Stimulated activated CD4-positive, alpha-beta T cell treated with anti-CD3 and anti-CD28 coated beads, Interleukin-12 subunit alpha, Interleukin-12 subunit beta, amount 100 ng/mL, for 48 hours (primary cell): ENCODE measurements around the gene MAEA.

Experiments
- DNase-seq, 3 donors: peaks; one replicate each; pipeline ENCODE4 v3.0.0-alpha.2; 2020; ENCODE audit warnings: low read depth in 2 of 3, low spot score in 1 of 3

The MAEA gene

GRCh38 chr4:1289207-1290164 is at the start of gene MAEA:
TSS of gene MAEA (plus strand) at chr4:1289891. CDS start at chr4:1289914, 23 bp downstream.
- DNase-seq: peak; percentile 94 to 97 (median 96)

- DNase-seq: no peak
These were observed 49.8 kb upstream of the MAEA start for GRCh38 chr4:1239950-1240307.

GRCh38 chr4:1240721-1241465 is 48.8 kb upstream of the MAEA start:
- no peak for DNase-seq

- DNase-seq: no peak
These were observed 48.2 kb upstream of the MAEA start for GRCh38 chr4:1241466-1241935.

GRCh38 chr4:1241936-1242505 is 47.7 kb upstream of the MAEA start:
- DNase-seq: no peak

GRCh38 chr4:1242506-1243450 is 46.9 kb upstream of the MAEA start:
- no peak for DNase-seq

- no peak for DNase-seq
These were observed 46.1 kb upstream of the MAEA start for GRCh38 chr4:1243451-1244080.

GRCh38 chr4:1244081-1244977 is 45.4 kb upstream of the MAEA start:
- no peak for DNase-seq

- no peak for DNase-seq
These were observed 44.7 kb upstream of the MAEA start for GRCh38 chr4:1244978-1245471.

GRCh38 chr4:1245481-1246051 is 44.1 kb upstream of the MAEA start:
- no peak for DNase-seq

GRCh38 chr4:1246111-1246881 is 43.4 kb upstream of the MAEA start:
- DNase-seq: no peak

- peak in 1 of 3 donors; percentile 19 for DNase-seq
These were observed 42.5 kb upstream of the MAEA start for GRCh38 chr4:1246901-1247863.

- DNase-seq: no peak
These were observed 41.8 kb upstream of the MAEA start for GRCh38 chr4:1247864-1248244.

GRCh38 chr4:1248245-1249147 is 41.2 kb upstream of the MAEA start, which contains the start of gene CTBP1:
TSS of gene CTBP1 (minus strand) at chr4:1249130. CDS start at chr4:1241331, 7,799 bp downstream.
- peak; percentile 52 to 73 (median 57) for DNase-seq

- peak; percentile 63 to 80 (median 68) for DNase-seq
These were observed 40.5 kb upstream of the MAEA start for GRCh38 chr4:1249148-1249730.
